GM12878 (cell line): Measurements from ENCODE around the gene NT5C. TPM values are rescaled to one million over a fixed set of nuclear protein-coding genes. Genes with fewer than 3 reads are reported as not detected.

Experiments used
- EED ChIP-seq: sonication (generic); IDR thresholded peaks from 2 replicates; pipeline ENCODE4 v1.6.1; 2016; ENCODE audit warnings: antibody characterized with exemption, low read depth
- FOS ChIP-seq: IDR thresholded peaks from 3 replicates; pipeline ENCODE4 v1.6.1; 2011; ENCODE audit warnings: borderline replicate concordance; ENCODE audit not compliant: insufficient read length; ENCODE audit errors: extremely low read depth
- FOXM1 ChIP-seq: IDR thresholded peaks from 2 replicates; pipeline ENCODE4 v1.6.1; 2012; ENCODE audit warnings: low read depth, mild to moderate bottlenecking, inconsistent platforms, low read length, moderate library complexity
- HDAC6 ChIP-seq: fragments of 200-600 bp; sonication (generic); IDR thresholded peaks from one replicate; pipeline ENCODE4 v1.8.0; 2017; ENCODE audit warnings: antibody characterized with exemption; ENCODE audit not compliant: unreplicated experiment
- NFIC ChIP-seq: IDR thresholded peaks from 2 replicates; pipeline ENCODE4 v1.6.1; 2012; ENCODE audit warnings: low read depth, mild to moderate bottlenecking, inconsistent platforms, low read length, moderate library complexity
- POLR2A ChIP-seq: IDR thresholded peaks from 2 replicates; pipeline ENCODE4 v1.6.1; 2011; ENCODE audit warnings: low read depth, mild to moderate bottlenecking, low read length
- RELB ChIP-seq: fragments of 450-650 bp; IDR thresholded peaks from 2 replicates; pipeline ENCODE4 v1.6.1; 2017; ENCODE audit warnings: low read depth, mild to moderate bottlenecking, moderate library complexity
- STAT3 ChIP-seq: IDR thresholded peaks from 2 replicates; pipeline ENCODE4 v1.6.1; 2011; ENCODE audit warnings: low read depth, low read length, improper control_type of control experiment
- ZBED1 ChIP-seq: IDR thresholded peaks from 2 replicates; pipeline ENCODE4 v1.6.1; 2016; ENCODE audit warnings: borderline replicate concordance
- ZBTB4 ChIP-seq: fragments of 450-650 bp; formaldehyde crosslinking; IDR thresholded peaks from 2 replicates; pipeline ENCODE4 v1.4.0; 2022; ENCODE audit warnings: mild to moderate bottlenecking, moderate library complexity
- ZNF207 ChIP-seq: fragments of 450-650 bp; IDR thresholded peaks from 2 replicates; pipeline ENCODE4 v1.6.1; 2014; ENCODE audit warnings: antibody characterized with exemption, mild to moderate bottlenecking, borderline replicate concordance
- polyA plus RNA-seq, 11 experiments: library from polyadenylated mRNA; depleted of rRNA in 4 of 11; unstranded in 6 of 11; stranded (reverse) in 5 of 11; fragments of >200 nt; fragmentation: Nextera tagmentation in 4 of 11; fragmentation: Illumina TruSeq in 1 of 11; extraction: Ambion mirVana in 4 of 11; extraction: Trizol in 1 of 11; gene quantifications; 1 replicate in 1 of 11; 2 replicates in 10 of 11; pipeline versions ENCODE4 v1.2.1 to v1.2.3, GENCODE V29; 2011 to 2016; ENCODE audit warnings: inconsistent platforms in 2 of 11, missing spikeins in 2 of 11, low read depth in 1 of 11
- total RNA-seq, 4 experiments: library from RNA; depleted of rRNA in 3 of 4; stranded (reverse); fragments of >200 nt in 3 of 4; fragmentation: Illumina TruSeq in 1 of 4; extraction: Trizol in 1 of 4; gene quantifications; 2 replicates each; pipeline versions ENCODE4 v1.2.1 to v1.2.3, GENCODE V29; 2013 to 2021

The NT5C gene
- total and polyA plus RNA-seq, 10 of the 15 experiments (the other 5 are each of a cell fraction or from before 2014, with no cell fraction given), result 3.7 to 158 (median 63.9) TPM

- no peak for TF ChIP-seq ZBTB4 (CRISPR knock-in tag)
- no peak for TF ChIP-seq EED
- no peak for TF ChIP-seq STAT3
- TF ChIP-seq FOXM1, result no peak
- TF ChIP-seq FOS, result no peak
- no peak for TF ChIP-seq ZBED1
- no peak for TF ChIP-seq NFIC
- no peak for TF ChIP-seq HDAC6
- TF ChIP-seq RELB, result 0 out of 2 replicates have a peak, but pooled peaks have one; percentile 44
- 0 out of 2 replicates have a peak, but pooled peaks have one; percentile 47 for TF ChIP-seq ZNF207
- TF ChIP-seq POLR2A, result peak; percentile 88
Observed at GRCh38 chr17:75109407-75110233, 21.9 kb downstream of the NT5C start, which contains the start of gene ARMC7 (continued).
